Urinary bladder (tissue), 4 donors: ENCODE measurements around the gene TAOK1. TPM values are rescaled to one million over a fixed set of nuclear protein-coding genes. Genes with fewer than 3 reads are reported as not detected.
"Not testable (repeated sequence)": the region's sequence is repeated elsewhere in the genome, so short reads cannot be mapped to it uniquely, and the experiment has no call there.

Experiments
- DNase-seq: peaks from one replicate; pipeline ENCODE4 v3.0.0-alpha.2; 2015; ENCODE audit errors: extremely low spot score
- H3K27ac ChIP-seq: one replicate; pipeline ENCODE4 v1.5.1; 2013; ENCODE audit warnings: low read depth, mild to moderate bottlenecking, moderate library complexity
- H3K36me3 ChIP-seq: one replicate; pipeline ENCODE4 v1.6.1; 2013; ENCODE audit warnings: mild to moderate bottlenecking, moderate library complexity; ENCODE audit not compliant: insufficient read depth
- H3K4me1 ChIP-seq: one replicate; pipeline ENCODE4 v1.6.1; 2013; ENCODE audit warnings: mild to moderate bottlenecking, moderate library complexity; ENCODE audit not compliant: insufficient read depth
- H3K4me3 ChIP-seq: one replicate; pipeline ENCODE4 v1.5.1; 2013; ENCODE audit warnings: low read depth, low read length
- WGBS: extraction: QIAGEN DNeasy Blood & Tissue Kit; methylation state at CpG from one replicate; pipeline ENCODE4 v1.1.7; 2013; 5-methylcytosine and 5-hydroxymethylcytosine counted together
- polyA plus RNA-seq: library from polyadenylated mRNA; stranded (reverse); fragments of 200-250 nt; gene quantifications from one replicate; pipeline ENCODE4 v1.2.3, GENCODE V29; 2013
- total RNA-seq: library from RNA; depleted of rRNA; stranded (reverse); fragments of >200 nt; gene quantifications from one replicate; pipeline ENCODE4 v1.2.3, GENCODE V29; 2014
- donor health status: healthy with polysubstance abuse.
- donor health status: healthy.

Gene TAOK1
- total RNA-seq (96.9 TPM), polyA plus RNA-seq (16.8 TPM)

DNA sequence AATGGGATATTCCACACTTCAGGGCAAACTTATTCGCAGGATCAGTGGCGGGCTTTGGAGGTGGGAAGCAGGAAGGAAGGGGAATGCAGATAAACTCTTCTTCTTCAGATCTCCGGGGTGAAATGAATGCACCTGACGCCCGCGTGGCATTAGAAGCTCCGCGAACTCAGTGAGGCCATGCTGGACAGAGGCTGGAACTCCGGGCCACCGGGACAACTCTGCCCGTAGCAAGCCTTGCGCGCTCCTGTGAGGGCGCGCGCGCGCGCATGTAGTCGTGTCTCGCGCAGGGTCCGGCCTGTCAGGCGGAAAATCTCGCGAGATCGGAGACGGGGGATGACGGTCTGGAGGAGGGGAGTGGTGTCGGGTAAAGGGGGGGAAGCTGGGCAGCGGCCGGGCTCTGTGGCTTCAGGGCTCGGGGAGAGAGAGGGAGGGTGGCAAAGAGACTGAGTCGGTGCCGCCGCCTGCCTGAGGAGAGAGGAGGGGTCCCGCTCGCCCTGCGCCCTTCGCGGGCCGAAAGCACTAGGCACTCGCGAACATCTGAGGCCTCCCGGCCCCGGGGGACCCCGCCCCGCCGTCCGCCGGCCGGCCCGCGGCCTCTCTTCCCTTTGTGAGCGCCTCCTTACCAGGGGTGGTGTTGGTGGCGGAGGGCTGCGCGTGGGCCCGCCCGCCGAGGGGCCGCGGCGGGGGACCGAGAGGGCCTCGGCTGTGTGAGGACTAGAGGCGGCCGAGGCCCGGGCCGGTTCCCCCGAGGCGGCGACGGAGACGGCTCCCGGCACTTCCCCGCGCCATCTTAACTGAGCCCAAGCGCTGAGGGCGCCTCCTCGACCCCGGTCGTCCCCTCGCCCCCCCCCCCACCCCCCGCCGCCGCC is at the start of gene TAOK1:
TSS of gene TAOK1 (plus strand) at position 382 of the 869 bp plus-strand sequence. CDS start 61,186 bp downstream, outside the sequence.
- Histone ChIP-seq H3K36me3 (no peaks in the 10 kb centered on the region), H3K4me3 (peak within 1 kb of the TSS; percentile 99), H3K4me1 (no peaks in the 10 kb centered on the region), H3K27ac (peak within 1 kb of the TSS; percentile 99)
- peak; percentile 96 for DNase-seq
- WGBS, result under 1% methylated on average over 87 of the region's 87 CpGs

GRCh38 chr17:29341726-29342125 is 48.4 kb upstream of the TAOK1 start:
- no peak for DNase-seq
- 83% methylated on average over 2 of the region's 2 CpGs for WGBS
- Histone ChIP-seq H3K4me3 (no peak overlapping the region), H3K27ac (no peak overlapping the region), H3K36me3 (no peaks in the 10 kb centered on the region), H3K4me1 (no peaks in the 10 kb centered on the region)

DNA sequence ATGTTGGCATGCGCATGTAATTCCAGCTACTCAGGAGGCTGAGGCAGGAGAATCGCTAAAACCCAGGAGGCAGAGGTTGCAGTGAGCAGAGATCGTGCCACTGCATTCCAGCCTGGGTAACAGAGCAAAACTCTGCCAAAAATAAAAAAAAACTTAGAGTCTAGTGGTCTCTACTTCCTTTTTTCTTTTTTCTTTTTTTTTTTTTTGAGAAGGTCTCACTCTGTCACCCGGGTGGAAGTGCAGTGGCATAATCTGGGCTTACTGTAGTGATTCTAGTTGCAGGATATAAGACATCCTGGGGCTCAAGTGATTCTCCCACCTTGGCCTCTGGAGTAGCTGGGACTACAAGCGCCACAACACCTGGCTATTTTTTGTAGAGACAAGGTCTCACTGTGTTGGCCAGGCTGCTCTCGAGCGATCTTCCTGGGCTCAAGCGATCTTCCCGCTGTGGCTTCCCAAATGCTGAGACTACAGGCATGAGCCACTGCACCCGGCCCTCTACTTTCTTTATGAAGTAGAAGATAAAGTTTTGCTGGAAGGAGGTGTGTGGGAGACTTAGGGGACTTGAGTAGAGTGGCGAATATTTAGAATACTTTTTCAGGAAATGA is 47.9 kb upstream of the TAOK1 start:
- no peak for DNase-seq
- H3K36me3 ChIP-seq, result no peaks in the 10 kb centered on the region
- 83% methylated on average over 11 of the region's 11 CpGs for WGBS
- H3K4me1 ChIP-seq, result no peaks in the 10 kb centered on the region
- no peak overlapping the region for H3K27ac ChIP-seq
- H3K4me3 ChIP-seq, result no peak overlapping the region

- Histone ChIP-seq H3K27ac (no peak overlapping the region), H3K36me3 (no peaks in the 10 kb centered on the region), H3K4me1 (no peaks in the 10 kb centered on the region), H3K4me3 (no peak overlapping the region)
- DNase-seq, result no peak
- 62% methylated on average over 11 of the region's 11 CpGs for WGBS
Measured at GRCh38 chr17:29344201-29344856, 45.8 kb upstream of the TAOK1 start.

GRCh38 chr17:29345066-29345465 is 45.1 kb upstream of the TAOK1 start:
- H3K4me3 ChIP-seq, result no peak overlapping the region
- 77% methylated on average over 3 of the region's 3 CpGs for WGBS
- no peak overlapping the region for H3K27ac ChIP-seq
- no peak for DNase-seq
- no peaks in the 10 kb centered on the region for H3K36me3 ChIP-seq
- H3K4me1 ChIP-seq, result no peaks in the 10 kb centered on the region

DNA sequence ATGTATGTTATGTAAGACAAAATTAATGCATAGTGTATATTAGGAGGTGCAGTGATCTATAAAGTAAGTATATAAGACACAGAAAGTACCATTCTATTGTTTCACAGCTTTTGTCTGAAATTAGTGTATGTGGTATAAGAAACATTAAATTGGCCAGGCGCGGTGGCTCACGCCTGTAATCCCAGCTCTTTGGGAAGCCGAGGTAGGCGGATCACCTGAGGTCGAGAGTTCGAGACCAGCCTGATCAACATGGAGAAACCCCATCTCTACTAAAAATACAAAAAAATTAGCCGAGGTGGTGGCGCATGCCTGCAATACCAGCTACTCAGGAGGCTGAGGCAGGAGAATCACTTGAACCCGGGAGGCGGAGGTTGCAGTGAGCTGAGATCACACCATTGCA is 44.7 kb upstream of the TAOK1 start:
- not testable (repeated sequence) for DNase-seq, H3K27ac ChIP-seq, H3K4me1 ChIP-seq, H3K36me3 ChIP-seq, H3K4me3 ChIP-seq
- 91% methylated on average over 11 of the region's 11 CpGs for WGBS

- Histone ChIP-seq H3K36me3 (no peaks in the 10 kb centered on the region), H3K4me1 (no peaks in the 10 kb centered on the region), H3K4me3 (no peak overlapping the region), H3K27ac (no peak overlapping the region)
- WGBS, result 95% methylated on average over 6 of the region's 6 CpGs
- no peak for DNase-seq
Measured at GRCh38 chr17:29346462-29346861, 43.7 kb upstream of the TAOK1 start.

- WGBS, result 64% methylated on average over 3 of the region's 3 CpGs
- Histone ChIP-seq H3K27ac (no peak overlapping the region), H3K4me3 (no peak overlapping the region), H3K36me3 (no peaks in the 10 kb centered on the region), H3K4me1 (no peaks in the 10 kb centered on the region)
- no peak for DNase-seq
Measured at GRCh38 chr17:29347831-29348629, 42.1 kb upstream of the TAOK1 start.

GRCh38 chr17:29349409-29349808 is 40.8 kb upstream of the TAOK1 start:
- Histone ChIP-seq H3K4me1 (no peaks in the 10 kb centered on the region), H3K4me3 (no peak overlapping the region), H3K36me3 (no peaks in the 10 kb centered on the region), H3K27ac (no peak overlapping the region)
- WGBS, result 79% methylated on average over 2 of the region's 2 CpGs
- no peak for DNase-seq

GRCh38 chr17:29352146-29352545 is 38.0 kb upstream of the TAOK1 start:
- Histone ChIP-seq H3K27ac (no peak overlapping the region), H3K4me1 (no peaks in the 10 kb centered on the region), H3K36me3 (no peaks in the 10 kb centered on the region), H3K4me3 (no peak overlapping the region)
- no peak for DNase-seq
- WGBS, result 81% methylated on average over 2 of the region's 2 CpGs

GRCh38 chr17:29357232-29357631 is 32.9 kb upstream of the TAOK1 start:
- DNase-seq, result no peak
- no peak overlapping the region for H3K27ac ChIP-seq
- WGBS, result 57% methylated on average over 2 of the region's 2 CpGs
- H3K36me3 ChIP-seq, result no peaks in the 10 kb centered on the region
- no peaks in the 10 kb centered on the region for H3K4me1 ChIP-seq
- no peak overlapping the region for H3K4me3 ChIP-seq

DNA sequence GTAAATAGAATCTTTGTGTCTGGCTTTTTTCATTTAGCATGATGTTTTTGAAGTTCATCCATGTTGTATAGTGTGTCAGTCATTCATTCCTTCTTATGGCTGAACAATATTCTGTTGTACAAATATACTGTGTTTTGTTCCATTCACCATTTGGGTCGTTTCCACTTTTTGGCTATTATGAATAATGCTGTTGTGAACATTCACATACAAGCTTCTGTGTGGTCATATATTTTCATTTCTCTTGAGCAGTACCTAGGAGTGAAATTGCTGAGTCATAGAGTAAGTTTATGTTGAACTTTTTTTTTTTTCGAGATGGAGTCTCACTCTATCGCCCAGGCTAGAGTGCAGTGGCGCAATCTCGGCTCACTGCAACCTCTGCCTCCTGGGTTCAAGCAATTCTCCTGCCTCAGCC is 32.3 kb upstream of the TAOK1 start:
- no peaks in the 10 kb centered on the region for H3K36me3 ChIP-seq
- H3K4me1 ChIP-seq, result no peaks in the 10 kb centered on the region
- H3K27ac ChIP-seq, result no peak overlapping the region
- no peak for DNase-seq
- WGBS, result 65% methylated on average over 5 of the region's 5 CpGs
- H3K4me3 ChIP-seq, result no peak overlapping the region

DNA sequence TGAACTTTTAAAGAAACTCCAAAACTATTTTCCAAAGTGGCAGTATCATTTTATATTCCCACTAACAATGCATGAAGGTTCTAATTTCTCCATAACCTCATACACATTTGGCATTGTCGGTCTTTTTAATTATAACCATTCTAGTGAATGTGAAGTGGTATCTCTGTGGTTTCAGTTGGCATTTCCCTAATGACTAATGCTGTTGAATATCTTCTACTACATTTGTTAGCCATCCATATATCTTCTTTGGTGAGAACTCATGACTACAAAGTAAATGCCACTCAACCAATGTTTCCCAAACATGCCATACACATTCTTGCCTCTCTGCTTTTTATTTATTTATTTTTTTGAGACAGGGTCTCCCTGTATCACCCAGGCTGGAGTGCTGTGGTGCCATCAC is 31.7 kb upstream of the TAOK1 start:
- 97% methylated on average over 1 of the region's 1 CpG for WGBS
- Histone ChIP-seq H3K27ac (no peak overlapping the region), H3K36me3 (no peaks in the 10 kb centered on the region), H3K4me1 (no peaks in the 10 kb centered on the region), H3K4me3 (no peak overlapping the region)
- no peak for DNase-seq
